H9 (cell line): Measurements from ENCODE around the gene C1orf198. TPM values are rescaled to one million over a fixed set of nuclear protein-coding genes. Genes with fewer than 3 reads are reported as not detected.

ENCODE experiments used
- DNase-seq: peaks from one replicate; pipeline ENCODE4 v3.0.0-alpha.2; 2017
- H2AFZ ChIP-seq: one replicate; pipeline ENCODE4 v1.6.1; 2013; ENCODE audit warnings: mild to moderate bottlenecking, low read length, control low read depth, moderate library complexity
- H2AK5ac ChIP-seq: 2 replicates; pipeline ENCODE4 v1.6.1; 2013; ENCODE audit warnings: low read length, control low read depth, mixed read lengths; ENCODE audit not compliant: insufficient read length
- H2BK120ac ChIP-seq: one replicate; pipeline ENCODE4 v1.6.1; 2013; ENCODE audit warnings: low read depth, mild to moderate bottlenecking, low read length, control low read depth, inconsistent platforms; ENCODE audit not compliant: poor library complexity, severe bottlenecking
- H2BK12ac ChIP-seq: 2 replicates; pipeline ENCODE4 v1.6.1; 2013; ENCODE audit warnings: low read length, control low read depth, mixed read lengths, low read depth; ENCODE audit not compliant: insufficient read length
- H2BK15ac ChIP-seq: 2 replicates; pipeline ENCODE4 v1.6.1; 2013; ENCODE audit warnings: low read depth, low read length, control low read depth
- H2BK20ac ChIP-seq: one replicate; pipeline ENCODE4 v1.6.1; 2013; ENCODE audit warnings: low read depth, mild to moderate bottlenecking, low read length, control low read depth, inconsistent platforms; ENCODE audit not compliant: poor library complexity, severe bottlenecking
- H2BK5ac ChIP-seq: 2 replicates; pipeline ENCODE4 v1.6.1; 2013; ENCODE audit warnings: low read length, control low read depth, mixed read lengths; ENCODE audit not compliant: insufficient read length
- H3K14ac ChIP-seq: 2 replicates; pipeline ENCODE4 v1.6.1; 2013; ENCODE audit warnings: low read length, control low read depth; ENCODE audit not compliant: insufficient read depth
- H3K18ac ChIP-seq: 2 replicates; pipeline ENCODE4 v1.6.1; 2013; ENCODE audit warnings: low read depth, mild to moderate bottlenecking, mixed read lengths, low read length, control low read depth; ENCODE audit not compliant: insufficient read length
- H3K23ac ChIP-seq: 2 replicates; pipeline ENCODE4 v1.6.1; 2013; ENCODE audit warnings: low read length, control low read depth, mixed read lengths, low read depth; ENCODE audit not compliant: insufficient read length
- H3K23me2 ChIP-seq: 2 replicates; pipeline ENCODE4 v1.6.1; 2013; ENCODE audit warnings: low read depth, mild to moderate bottlenecking, mixed read lengths, low read length, control low read depth; ENCODE audit not compliant: insufficient read length, poor library complexity, severe bottlenecking
- H3K27ac ChIP-seq: 2 replicates; pipeline ENCODE4 v1.5.1; 2013; ENCODE audit warnings: low read length, control low read depth, mixed read lengths, low read depth; ENCODE audit not compliant: insufficient read length
- H3K27me3 ChIP-seq: 2 replicates; pipeline ENCODE4 v1.6.1; 2013; ENCODE audit warnings: low read length, control low read depth, inconsistent platforms; ENCODE audit not compliant: insufficient read depth
- H3K4ac ChIP-seq: 2 replicates; pipeline ENCODE4 v1.6.1; 2013; ENCODE audit warnings: low read depth, mild to moderate bottlenecking, control low read depth, inconsistent platforms, low read length, moderate library complexity
- H3K4me1 ChIP-seq: 2 replicates; pipeline ENCODE4 v1.6.1; 2013; ENCODE audit warnings: low read length, control low read depth, inconsistent platforms; ENCODE audit not compliant: insufficient read depth
- H3K4me2 ChIP-seq: 2 replicates; pipeline ENCODE4 v1.6.1; 2013; ENCODE audit warnings: low read length, control low read depth, mixed read lengths; ENCODE audit not compliant: insufficient read length, insufficient read depth
- H3K56ac ChIP-seq: 2 replicates; pipeline ENCODE4 v1.6.1; 2013; ENCODE audit warnings: low read depth, mild to moderate bottlenecking, mixed read lengths, low read length, control low read depth; ENCODE audit not compliant: insufficient read length
- H3K79me1 ChIP-seq: 2 replicates; pipeline ENCODE4 v1.6.1; 2013; ENCODE audit warnings: low read depth, mild to moderate bottlenecking, moderate library complexity, low read length, control low read depth, inconsistent platforms; ENCODE audit not compliant: insufficient read depth, poor library complexity, severe bottlenecking
- H3K79me2 ChIP-seq: 2 replicates; pipeline ENCODE4 v1.6.1; 2013; ENCODE audit warnings: low read length, control low read depth, inconsistent platforms; ENCODE audit not compliant: insufficient read depth
- H3K9ac ChIP-seq: 2 replicates; pipeline ENCODE4 v1.6.1; 2013; ENCODE audit warnings: low read length, control low read depth, mixed read lengths; ENCODE audit not compliant: insufficient read length; ENCODE audit errors: extremely low read depth
- H3K9me3 ChIP-seq: one replicate; pipeline ENCODE4 v1.6.1; 2013; ENCODE audit warnings: low read depth, low read length, inconsistent platforms; ENCODE audit not compliant: control insufficient read depth
- H3T11ph ChIP-seq: one replicate; pipeline ENCODE4 v1.6.1; 2013; ENCODE audit warnings: mild to moderate bottlenecking, low read length, control low read depth, inconsistent platforms
- H4K20me1 ChIP-seq: one replicate; pipeline ENCODE4 v1.6.1; 2013; ENCODE audit not compliant: control insufficient read depth, insufficient read length, insufficient read depth
- H4K5ac ChIP-seq: 2 replicates; pipeline ENCODE4 v1.6.1; 2013; ENCODE audit warnings: low read depth, mild to moderate bottlenecking, mixed read lengths, low read length, control low read depth; ENCODE audit not compliant: insufficient read length
- H4K8ac ChIP-seq: replicated peaks from 2 replicates; pipeline ENCODE4 v1.6.1; 2013; ENCODE audit warnings: low read length, control low read depth, mixed read lengths, low read depth; ENCODE audit not compliant: insufficient read length
- H4K91ac ChIP-seq: 2 replicates; pipeline ENCODE4 v1.6.1; 2013; ENCODE audit warnings: low read depth, mild to moderate bottlenecking, moderate library complexity, mixed read lengths, low read length, control low read depth; ENCODE audit not compliant: insufficient read length
- H3K27ac Mint-ChIP-seq, 3 experiments: 2 replicates in 2 of 3; 3 replicates in 1 of 3; pipeline ENCODE4 v1.8.0; 2020 to 2021; ENCODE audit warnings: mixed read lengths in 3 of 3, mild to moderate bottlenecking in 1 of 3, moderate library complexity in 1 of 3
- H3K27me3 Mint-ChIP-seq: 2 replicates; pipeline ENCODE4 v1.8.0; 2021; ENCODE audit warnings: low read depth, mild to moderate bottlenecking, moderate library complexity, mixed read lengths
- H3K36me3 Mint-ChIP-seq, 3 experiments: 2 replicates in 2 of 3; 3 replicates in 1 of 3; pipeline ENCODE4 v1.8.0; 2020 to 2021; ENCODE audit warnings: low read depth in 3 of 3, mixed read lengths in 3 of 3; ENCODE audit not compliant: insufficient read depth in 1 of 3
- H3K4me1 Mint-ChIP-seq, 2 experiments: 2 replicates each; pipeline ENCODE4 v1.8.0; 2020; ENCODE audit warnings: mixed read lengths in 2 of 2
- H3K4me3 Mint-ChIP-seq, 2 experiments: 2 replicates in 1 of 2; 3 replicates in 1 of 2; pipeline ENCODE4 v1.8.0; 2020 to 2021; ENCODE audit warnings: mild to moderate bottlenecking in 2 of 2, mixed read lengths in 2 of 2, moderate library complexity in 1 of 2
- H3K9me3 Mint-ChIP-seq, 2 experiments: 2 replicates in 1 of 2; 3 replicates in 1 of 2; pipeline ENCODE4 v1.8.0; 2020; ENCODE audit warnings: mild to moderate bottlenecking in 2 of 2, mixed read lengths in 2 of 2, moderate library complexity in 1 of 2
- WGBS: extraction: QIAGEN DNeasy Blood & Tissue Kit; methylation state at CpG from one replicate; pipeline ENCODE4 v1.1.7; 2013; ENCODE audit warnings: missing lambda C conversion rate, low lambda C conversion rate, mixed read lengths; ENCODE audit not compliant: insufficient read length; ENCODE audit errors: extremely low coverage; 5-methylcytosine and 5-hydroxymethylcytosine counted together
- total RNA-seq: library from RNA; stranded (reverse); gene quantifications from 2 replicates; pipeline ENCODE4 v1.2.1, GENCODE V29; 2021
- TF ChIP-seq, protein P1 (sequence below): fragments of 200-600 bp; sonication (generic); conservative IDR thresholded peaks from 3 replicates; pipeline ENCODE4 v1.8.0; 2021; ENCODE audit warnings: antibody characterized with exemption, mild to moderate bottlenecking

C1orf198 gene
- total RNA-seq, 1 experiment from 2014 or later, result 28.9 TPM

DNA sequence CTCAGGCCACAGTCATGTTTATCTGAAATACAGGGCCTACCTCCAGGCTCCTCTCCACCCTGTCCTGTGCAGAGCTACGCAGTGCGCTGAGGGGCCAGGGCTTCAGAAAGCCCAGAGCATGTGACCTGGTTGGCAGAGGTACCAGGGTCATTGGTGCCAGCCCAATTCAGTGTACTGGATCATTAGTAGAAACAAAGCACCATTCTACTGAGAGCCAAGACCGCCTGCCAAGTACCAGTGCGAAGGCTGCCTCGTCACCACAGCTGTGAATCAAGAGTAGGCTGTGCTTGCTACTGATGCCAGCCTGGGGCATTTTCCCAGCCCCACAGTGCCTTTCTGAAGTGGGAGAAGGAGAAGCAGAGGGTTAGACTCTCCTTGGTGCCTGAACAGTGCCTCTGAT lies 61.3 kb downstream of the C1orf198 start:
- no peak overlapping the region for H4K8ac ChIP-seq
- Mint-ChIP-seq H3K9me3 (no peaks in the 10 kb centered on the region; a peak in 1 of 5 replicates), H3K36me3 (no peaks in the 10 kb centered on the region), H3K27ac (no peak overlapping the region), H3K27me3 (peaks cover 74% of the 10 kb centered on the region), H3K4me3 (no peak overlapping the region), H3K4me1 (0 out of 4 replicates have a peak, but pooled peaks cover 0 to 3% of the 10 kb centered on the region in 2 experiments)
- WGBS, result no CpG with 5 or more reads among the region's 5 CpGs
- H2BK5ac ChIP-seq, result no peak overlapping the region
- H2BK20ac ChIP-seq, result no peak overlapping the region
- H3K4ac ChIP-seq, result no peak overlapping the region
- no peak overlapping the region for H2AFZ ChIP-seq
- H3T11ph ChIP-seq, result no peak overlapping the region
- H2AK5ac ChIP-seq, result no peak overlapping the region
- H3K79me1 ChIP-seq, result no peaks in the 10 kb centered on the region
- H2BK120ac ChIP-seq, result no peak overlapping the region
- H3K23ac ChIP-seq, result no peak overlapping the region
- H3K4me1 ChIP-seq, result no peaks in the 10 kb centered on the region
- no peak overlapping the region; the same call in 1 of the 2 replicates for H3K14ac ChIP-seq
- H3K9me3 ChIP-seq, result no peaks in the 10 kb centered on the region
- TF ChIP-seq, protein P1, sequence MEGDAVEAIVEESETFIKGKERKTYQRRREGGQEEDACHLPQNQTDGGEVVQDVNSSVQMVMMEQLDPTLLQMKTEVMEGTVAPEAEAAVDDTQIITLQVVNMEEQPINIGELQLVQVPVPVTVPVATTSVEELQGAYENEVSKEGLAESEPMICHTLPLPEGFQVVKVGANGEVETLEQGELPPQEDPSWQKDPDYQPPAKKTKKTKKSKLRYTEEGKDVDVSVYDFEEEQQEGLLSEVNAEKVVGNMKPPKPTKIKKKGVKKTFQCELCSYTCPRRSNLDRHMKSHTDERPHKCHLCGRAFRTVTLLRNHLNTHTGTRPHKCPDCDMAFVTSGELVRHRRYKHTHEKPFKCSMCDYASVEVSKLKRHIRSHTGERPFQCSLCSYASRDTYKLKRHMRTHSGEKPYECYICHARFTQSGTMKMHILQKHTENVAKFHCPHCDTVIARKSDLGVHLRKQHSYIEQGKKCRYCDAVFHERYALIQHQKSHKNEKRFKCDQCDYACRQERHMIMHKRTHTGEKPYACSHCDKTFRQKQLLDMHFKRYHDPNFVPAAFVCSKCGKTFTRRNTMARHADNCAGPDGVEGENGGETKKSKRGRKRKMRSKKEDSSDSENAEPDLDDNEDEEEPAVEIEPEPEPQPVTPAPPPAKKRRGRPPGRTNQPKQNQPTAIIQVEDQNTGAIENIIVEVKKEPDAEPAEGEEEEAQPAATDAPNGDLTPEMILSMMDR, result no peak
- H2BK12ac ChIP-seq, result no peak overlapping the region
- H2BK15ac ChIP-seq, result no peak overlapping the region
- no peaks in the 10 kb centered on the region for H4K20me1 ChIP-seq
- H3K18ac ChIP-seq, result no peak overlapping the region
- H4K5ac ChIP-seq, result no peak overlapping the region
- H3K4me2 ChIP-seq, result no peak overlapping the region
- DNase-seq, result no peak
- no peak overlapping the region for H3K27ac ChIP-seq
- no peaks in the 10 kb centered on the region for H3K23me2 ChIP-seq
- no peaks in the 10 kb centered on the region for H3K79me2 ChIP-seq
- no peak overlapping the region for H3K56ac ChIP-seq
- H3K27me3 ChIP-seq, result no peaks in the 10 kb centered on the region; the same call in 1 of the 2 replicates
- H4K91ac ChIP-seq, result no peak overlapping the region
- H3K9ac ChIP-seq, result no peak overlapping the region
